SH-SY5Y (cell line): ENCODE results near the gene GSTM5.
"Not testable (repeated sequence)": the region's sequence is repeated elsewhere in the genome, so short reads cannot be mapped to it uniquely, and the experiment has no call there.

Experiments
- GATA2 ChIP-seq: IDR thresholded peaks from 2 replicates; pipeline ENCODE4 v1.6.1; 2011; ENCODE audit warnings: mild to moderate bottlenecking, low read depth, low read length
- GATA3 ChIP-seq: IDR thresholded peaks from 2 replicates; pipeline ENCODE4 v1.6.1; 2011; ENCODE audit warnings: low read depth, mild to moderate bottlenecking, low read length, moderate library complexity

DNA sequence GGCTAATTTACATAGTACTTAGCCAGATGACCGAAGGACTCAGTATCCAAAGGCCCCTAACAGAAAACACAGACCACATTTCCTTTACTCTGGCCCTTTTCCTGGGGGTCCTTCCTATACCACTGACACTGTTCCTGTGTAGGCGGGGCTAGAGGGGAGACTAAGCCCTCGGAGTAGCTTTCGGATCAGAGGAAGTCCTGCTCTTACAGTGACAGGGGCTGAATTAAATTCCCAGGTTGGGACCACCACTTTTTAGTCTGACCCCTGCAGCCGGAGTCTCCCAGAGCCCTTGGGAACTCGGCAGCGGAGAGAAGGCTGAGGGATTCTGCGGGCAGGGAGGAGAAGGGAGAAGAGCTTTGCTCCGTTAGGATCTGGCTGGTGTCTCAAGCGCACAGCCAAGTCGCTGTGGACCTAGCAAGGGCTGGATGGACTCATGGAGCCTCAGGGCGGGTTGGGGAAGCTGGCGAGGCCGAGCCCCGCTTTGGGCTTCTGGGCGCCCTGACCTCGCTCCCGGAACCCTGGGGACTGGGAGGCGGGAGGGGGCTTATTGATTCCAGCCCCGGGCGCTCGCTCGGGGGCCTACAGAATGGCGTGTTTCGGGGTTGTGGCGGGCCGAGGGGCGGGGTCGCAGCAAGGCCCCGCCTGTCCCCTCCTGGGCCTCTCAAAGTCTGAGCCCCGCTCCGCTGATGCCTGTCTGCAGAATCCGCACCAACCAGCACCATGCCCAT lies at the start of gene GSTM5:
- TF ChIP-seq GATA2, GATA3: not testable (repeated sequence)
